Fibroblast of mammary gland (primary cell): Measurements from ENCODE around the gene AMD1.

Source experiments
- DNase-seq: peaks from one replicate; pipeline ENCODE4 v3.0.0-alpha.2; 2010; ENCODE audit warnings: low read depth
- H3K4me3 ChIP-seq: 2 replicates; pipeline ENCODE4 v1.5.1; 2011; ENCODE audit warnings: low read depth, mild to moderate bottlenecking, low read length, moderate library complexity; ENCODE audit not compliant: control insufficient read depth
- CTCF ChIP-seq: conservative IDR thresholded peaks from 2 replicates; pipeline ENCODE4 v1.5.1; 2011; ENCODE audit warnings: low read depth, low read length, inconsistent platforms; ENCODE audit not compliant: control insufficient read depth, insufficient read depth

Gene AMD1

GRCh38 chr6:110877569-110877968 lies 3.0 kb downstream of the AMD1 start:
- no peak for TF ChIP-seq CTCF
- no peak for DNase-seq
- H3K4me3 ChIP-seq = peak overlapping the region; percentile 85

GRCh38 chr6:110878751-110879522 lies 4.4 kb downstream of the AMD1 start:
- TF ChIP-seq CTCF = peak; percentile 65
- peak; percentile 53 for DNase-seq
- peak overlapping the region; percentile 21 for H3K4me3 ChIP-seq

GRCh38 chr6:110880651-110881050 lies 6.1 kb downstream of the AMD1 start:
- TF ChIP-seq CTCF = no peak
- H3K4me3 ChIP-seq = no peak overlapping the region

GRCh38 chr6:110881546-110882273 lies 7.1 kb downstream of the AMD1 start:
- no peak for TF ChIP-seq CTCF
- H3K4me3 ChIP-seq = no peak overlapping the region
- no peak for DNase-seq

More at GRCh38 chr6:110880651-110881050, 6.1 kb downstream of the AMD1 start:
- no peak for DNase-seq

- no peak for DNase-seq
- no peak overlapping the region for H3K4me3 ChIP-seq
- TF ChIP-seq CTCF = no peak
Measured at GRCh38 chr6:110882274-110882619, 7.7 kb downstream of the AMD1 start.

- no peak for TF ChIP-seq CTCF
- no peak overlapping the region for H3K4me3 ChIP-seq
- DNase-seq = no peak
Measured at GRCh38 chr6:110882824-110883554, 8.4 kb downstream of the AMD1 start.
